GM12874 (cell line): ENCODE measurements around the gene SLC50A1.

Experiments used
- TF ChIP-seq, protein P1 (sequence below): IDR thresholded peaks from 2 replicates; pipeline ENCODE4 v1.5.1; 2011; ENCODE audit warnings: low read depth, mild to moderate bottlenecking, control low read depth, low read length, moderate library complexity; ENCODE audit not compliant: insufficient read depth

Gene SLC50A1

DNA sequence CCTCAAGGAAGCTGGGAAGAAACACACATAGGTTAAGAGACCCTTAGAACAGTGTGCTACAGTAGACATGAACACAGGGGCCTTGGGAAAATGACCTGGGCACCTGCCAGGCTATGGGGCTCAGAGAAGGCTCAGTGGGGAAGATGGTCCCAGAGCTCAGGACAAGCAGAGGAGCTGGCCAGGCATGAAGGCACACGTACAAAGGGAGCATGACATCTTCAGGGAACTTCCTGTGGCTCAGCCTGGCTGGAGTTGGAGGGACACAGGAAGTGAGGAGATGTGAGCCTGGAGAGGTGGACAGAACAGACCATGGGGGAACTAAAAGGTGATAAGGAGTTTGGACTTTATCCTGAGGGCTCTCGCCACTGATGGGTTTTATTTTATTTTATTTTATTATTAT lies 3.8 kb upstream of the SLC50A1 start:
- TF ChIP-seq, protein P1, sequence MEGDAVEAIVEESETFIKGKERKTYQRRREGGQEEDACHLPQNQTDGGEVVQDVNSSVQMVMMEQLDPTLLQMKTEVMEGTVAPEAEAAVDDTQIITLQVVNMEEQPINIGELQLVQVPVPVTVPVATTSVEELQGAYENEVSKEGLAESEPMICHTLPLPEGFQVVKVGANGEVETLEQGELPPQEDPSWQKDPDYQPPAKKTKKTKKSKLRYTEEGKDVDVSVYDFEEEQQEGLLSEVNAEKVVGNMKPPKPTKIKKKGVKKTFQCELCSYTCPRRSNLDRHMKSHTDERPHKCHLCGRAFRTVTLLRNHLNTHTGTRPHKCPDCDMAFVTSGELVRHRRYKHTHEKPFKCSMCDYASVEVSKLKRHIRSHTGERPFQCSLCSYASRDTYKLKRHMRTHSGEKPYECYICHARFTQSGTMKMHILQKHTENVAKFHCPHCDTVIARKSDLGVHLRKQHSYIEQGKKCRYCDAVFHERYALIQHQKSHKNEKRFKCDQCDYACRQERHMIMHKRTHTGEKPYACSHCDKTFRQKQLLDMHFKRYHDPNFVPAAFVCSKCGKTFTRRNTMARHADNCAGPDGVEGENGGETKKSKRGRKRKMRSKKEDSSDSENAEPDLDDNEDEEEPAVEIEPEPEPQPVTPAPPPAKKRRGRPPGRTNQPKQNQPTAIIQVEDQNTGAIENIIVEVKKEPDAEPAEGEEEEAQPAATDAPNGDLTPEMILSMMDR, result no peak

DNA sequence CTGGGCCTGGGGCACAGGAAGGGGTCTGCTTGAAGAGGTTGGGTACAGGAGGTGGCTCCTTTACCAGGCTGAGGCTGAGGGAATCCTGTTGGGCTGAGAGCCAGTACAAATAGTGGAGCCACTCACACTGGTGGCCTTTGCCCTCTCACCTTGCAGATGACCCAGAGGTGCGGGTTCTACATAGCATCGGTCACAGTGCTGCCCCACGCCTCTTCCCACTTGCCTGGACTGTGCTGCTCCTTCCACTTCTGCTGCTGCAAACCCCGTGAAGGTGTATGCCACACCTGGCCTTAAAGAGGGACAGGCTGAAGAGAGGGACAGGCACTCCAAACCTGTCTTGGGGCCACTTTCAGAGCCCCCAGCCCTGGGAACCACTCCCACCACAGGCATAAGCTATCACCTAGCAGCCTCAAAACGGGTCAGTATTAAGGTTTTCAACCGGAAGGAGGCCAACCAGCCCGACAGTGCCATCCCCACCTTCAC lies 1.8 kb upstream of the SLC50A1 start:
- TF ChIP-seq, protein P1, result no peak

- TF ChIP-seq, protein P1, result no peak
Observed at GRCh38 chr1:155134322-155134721, 1.3 kb upstream of the SLC50A1 start.

- TF ChIP-seq, protein P1, result no peak
Observed at GRCh38 chr1:155134880-155135414, 705 bp upstream of the SLC50A1 start.

- TF ChIP-seq, protein P1, result no peak
Observed at GRCh38 chr1:155136748-155137147, 1.1 kb downstream of the SLC50A1 start.

GRCh38 chr1:155137154-155137949 lies 1.7 kb downstream of the SLC50A1 start:
- TF ChIP-seq, protein P1, result no peak

GRCh38 chr1:155139895-155140629 lies 4.4 kb downstream of the SLC50A1 start, which contains the start of gene DPM3:
Gene DPM3 (minus strand): TSS chr1:155140531. CDS start chr1:155140240, 291 bp downstream.
- TF ChIP-seq, protein P1, result no peak
